GM18499 (cell line): Measurements from ENCODE around the gene SMARCD2.
A peak's percentile ranks its signal among the peaks of the same experiment; 100 is the strongest.
"Not testable (repeated sequence)": the region's sequence is repeated elsewhere in the genome, so short reads cannot be mapped to it uniquely, and the experiment has no call there.

Experiments
- ATAC-seq: cut with Tn5 transposase; IDR thresholded peaks from one replicate; pipeline ENCODE4 v1.9.1; 2021; ENCODE audit warnings: moderate number of reproducible peaks; ENCODE audit not compliant: insufficient read depth, unreplicated experiment

Gene SMARCD2

GRCh38 chr17:63842540-63843386 lies at the start of gene SMARCD2:
Gene SMARCD2, minus strand, starts transcription at chr17:63842685. Its CDS starts 11 bp downstream, at chr17:63842674.
- peak; percentile 55 for ATAC-seq

GRCh38 chr17:63889026-63889848 lies 46.8 kb upstream of the SMARCD2 start:
- ATAC-seq, result not testable (repeated sequence)

- not testable (repeated sequence) for ATAC-seq
These were observed 42.6 kb upstream of the SMARCD2 start for GRCh38 chr17:63885119-63885518.

GRCh38 chr17:63882626-63883126 lies 40.2 kb upstream of the SMARCD2 start:
- ATAC-seq, result not testable (repeated sequence)

- no peak for ATAC-seq
These were observed 39.6 kb upstream of the SMARCD2 start, which contains the start of gene GH2 for GRCh38 chr17:63881935-63882601. Gene GH2, minus strand, starts transcription at chr17:63881944. Its CDS starts 143 bp downstream, at chr17:63881801.

- ATAC-seq, result not testable (repeated sequence)
These were observed 38.9 kb upstream of the SMARCD2 start for GRCh38 chr17:63881337-63881736.

- ATAC-seq, result no peak
These were observed 38.2 kb upstream of the SMARCD2 start for GRCh38 chr17:63880706-63881105.

- ATAC-seq, result not testable (repeated sequence)
These were observed 35.9 kb upstream of the SMARCD2 start for GRCh38 chr17:63878413-63878812.

- not testable (repeated sequence) for ATAC-seq
These were observed 32.2 kb upstream of the SMARCD2 start for GRCh38 chr17:63874693-63875092.

- not testable (repeated sequence) for ATAC-seq
These were observed 31.7 kb upstream of the SMARCD2 start for GRCh38 chr17:63874061-63874626.

- not testable (repeated sequence) for ATAC-seq
These were observed 31.1 kb upstream of the SMARCD2 start, which contains the start of gene CSH2 for GRCh38 chr17:63873577-63873976. Gene CSH2, minus strand, starts transcription at chr17:63873677. Its CDS starts 63 bp downstream, at chr17:63873614.

GRCh38 chr17:63871646-63872365 lies 29.3 kb upstream of the SMARCD2 start:
- not testable (repeated sequence) for ATAC-seq

GRCh38 chr17:63870292-63870665 lies 27.8 kb upstream of the SMARCD2 start:
- ATAC-seq, result not testable (repeated sequence)

- ATAC-seq, result not testable (repeated sequence)
These were observed 27.2 kb upstream of the SMARCD2 start for GRCh38 chr17:63869491-63870291.

GRCh38 chr17:63866625-63867024 lies 24.1 kb upstream of the SMARCD2 start:
- not testable (repeated sequence) for ATAC-seq

- ATAC-seq, result no peak
These were observed 16.8 kb upstream of the SMARCD2 start for GRCh38 chr17:63859257-63859656.

- not testable (repeated sequence) for ATAC-seq
These were observed 13.9 kb upstream of the SMARCD2 start for GRCh38 chr17:63856425-63856824.

GRCh38 chr17:63855185-63855584 lies 12.7 kb upstream of the SMARCD2 start:
- no peak for ATAC-seq
